ENCODE data around the gene BLOC1S3.

The BLOC1S3 gene

GRCh38 chr19:45138303-45138751 is 40.3 kb upstream of the BLOC1S3 start:
- TF ChIP-seq FOXP2 (optimal IDR thresholded peaks at IDR 0.05; ENCODE audit: borderline replicate concordance, extremely low read depth, extremely low read length, insufficient read depth): no peak
- TF ChIP-seq POLR2AphosphoS5 (IDR thresholded peaks at IDR 0.05; ENCODE audit: low read depth, low read length): no peak
- TF ChIP-seq TAF1 (IDR thresholded peaks at IDR 0.05; ENCODE audit: borderline replicate concordance, insufficient read depth, low read length): no peak
- TF ChIP-seq SIN3A (IDR thresholded peaks at IDR 0.05; ENCODE audit: borderline replicate concordance, insufficient read depth, low read length): no peak
- no peak for TF ChIP-seq REST (IDR thresholded peaks at IDR 0.05; ENCODE audit: insufficient read depth in 1 of 2, low read depth in 2 of 2, low read length in 2 of 2)

- no peak for TF ChIP-seq TAF1 (IDR thresholded peaks at IDR 0.05; ENCODE audit: borderline replicate concordance, insufficient read depth, low read length)
- TF ChIP-seq REST (IDR thresholded peaks at IDR 0.05; ENCODE audit: insufficient read depth in 1 of 2, low read depth in 2 of 2, low read length in 2 of 2): no peak
- no peak for TF ChIP-seq SIN3A (IDR thresholded peaks at IDR 0.05; ENCODE audit: borderline replicate concordance, insufficient read depth, low read length)
- TF ChIP-seq POLR2AphosphoS5 (IDR thresholded peaks at IDR 0.05; ENCODE audit: low read depth, low read length): no peak
- no peak for TF ChIP-seq FOXP2 (optimal IDR thresholded peaks at IDR 0.05; ENCODE audit: borderline replicate concordance, extremely low read depth, extremely low read length, insufficient read depth)
Measured at GRCh38 chr19:45139286-45140143, 39.1 kb upstream of the BLOC1S3 start.

GRCh38 chr19:45140144-45140503 is 38.5 kb upstream of the BLOC1S3 start:
- no peak for TF ChIP-seq TAF1 (IDR thresholded peaks at IDR 0.05; ENCODE audit: borderline replicate concordance, insufficient read depth, low read length)
- TF ChIP-seq POLR2AphosphoS5 (IDR thresholded peaks at IDR 0.05; ENCODE audit: low read depth, low read length): no peak
- no peak for TF ChIP-seq REST (IDR thresholded peaks at IDR 0.05; ENCODE audit: insufficient read depth in 1 of 2, low read depth in 2 of 2, low read length in 2 of 2)
- no peak for TF ChIP-seq SIN3A (IDR thresholded peaks at IDR 0.05; ENCODE audit: borderline replicate concordance, insufficient read depth, low read length)
- TF ChIP-seq FOXP2 (optimal IDR thresholded peaks at IDR 0.05; ENCODE audit: borderline replicate concordance, extremely low read depth, extremely low read length, insufficient read depth): no peak

GRCh38 chr19:45140533-45140932 is 38.1 kb upstream of the BLOC1S3 start:
- no peak for TF ChIP-seq POLR2AphosphoS5 (IDR thresholded peaks at IDR 0.05; ENCODE audit: low read depth, low read length)
- TF ChIP-seq REST (IDR thresholded peaks at IDR 0.05; ENCODE audit: insufficient read depth in 1 of 2, low read depth in 2 of 2, low read length in 2 of 2): no peak
- TF ChIP-seq TAF1 (IDR thresholded peaks at IDR 0.05; ENCODE audit: borderline replicate concordance, insufficient read depth, low read length): no peak
- TF ChIP-seq FOXP2 (optimal IDR thresholded peaks at IDR 0.05; ENCODE audit: borderline replicate concordance, extremely low read depth, extremely low read length, insufficient read depth): no peak
- no peak for TF ChIP-seq SIN3A (IDR thresholded peaks at IDR 0.05; ENCODE audit: borderline replicate concordance, insufficient read depth, low read length)
